HCT116 (cell line): ENCODE results near the gene YKT6. TPM values are rescaled to one million over a fixed set of nuclear protein-coding genes. Genes with fewer than 3 reads are reported as not detected.

Experiments used
- ATAC-seq: fragments of 200-7000 bp; cut with Tn5 transposase; 2 replicates; pipeline ENCODE4 v1.9.1; 2020; ENCODE audit warnings: mild to moderate bottlenecking, moderate library complexity
- BruUV-seq: library from RNA; stranded (reverse); fragments of 400-500 nt; replicated peaks from 2 replicates; lab custom pipeline; 2021; lab: Mats Ljungman, UMichigan
- CTCF ChIA-PET: fragments of 300-600 bp; sonication (Branson Sonifier 250); formaldehyde crosslinking; loops from one replicate; lab custom pipeline; 2021; ENCODE audit warnings: antibody characterized with exemption; lab: Charles Lee
- POLR2A ChIA-PET: fragments of 300-600, 350-600 bp; sonication (Branson Sonifier 250); formaldehyde crosslinking; loops from one replicate; lab custom pipeline; 2021; ENCODE audit warnings: antibody characterized with exemption; lab: Charles Lee
- RAD21 ChIA-PET, 2 experiments: fragments of 300-600 bp; sonication (Branson Sonifier 250); formaldehyde crosslinking; loops; one replicate each; lab custom pipeline; 2023; ENCODE audit warnings: low total read pairs in 2 of 2; ENCODE audit not compliant: uncharacterized antibody in 2 of 2, unreplicated experiment in 2 of 2, low non-redundant PET in 1 of 2; lab: Charles Lee
- DNase-seq: peaks from one replicate; pipeline ENCODE4 v3.0.0-alpha.2; 2010; ENCODE audit warnings: low read depth, low spot score
- H2AFZ ChIP-seq: fragments of 200-600 bp; shearing (Covaris generic), sonication (generic); 2 replicates; pipeline ENCODE4 v1.6.1; 2017; ENCODE audit warnings: low read depth, mixed run types, mixed read lengths, antibody characterized with exemption, low read length; ENCODE audit not compliant: poor library complexity, severe bottlenecking
- H3K27ac ChIP-seq: 2 replicates; pipeline ENCODE4 v1.5.1; 2012; ENCODE audit warnings: low read depth, low read length
- H3K27me3 ChIP-seq: fragments of 200-600 bp; sonication (generic); 2 replicates; pipeline ENCODE4 v1.6.1; 2016; ENCODE audit warnings: mixed run types, low read length, mixed read lengths; ENCODE audit not compliant: insufficient read depth
- H3K36me3 ChIP-seq, 2 experiments: fragments of 200-500 bp in 1 of 2; fragments of 200-600 bp in 1 of 2; sonication (Bioruptor generic) in 1 of 2; sonication (generic) in 1 of 2; 2 replicates each; pipeline versions ENCODE4 v1.5.1 to v1.6.1; 2014 to 2016; ENCODE audit warnings: low read length in 2 of 2, inconsistent platforms in 1 of 2, mixed read lengths in 1 of 2, mixed run types in 1 of 2; ENCODE audit not compliant: insufficient read depth in 2 of 2, control insufficient read depth in 1 of 2
- H3K4me1 ChIP-seq, 2 experiments: fragments of 200-600 bp in 1 of 2; sonication (generic) in 1 of 2; 2 replicates each; pipeline versions ENCODE4 v1.5.1 to v1.6.1; 2012 to 2017; ENCODE audit warnings: low read length in 2 of 2, inconsistent platforms in 1 of 2, mild to moderate bottlenecking in 1 of 2, mixed read lengths in 1 of 2, mixed run types in 1 of 2, moderate library complexity in 1 of 2; ENCODE audit not compliant: insufficient read depth in 2 of 2, control insufficient read depth in 1 of 2
- H3K4me2 ChIP-seq: fragments of 200-600 bp; sonication (generic); 2 replicates; pipeline ENCODE4 v1.6.1; 2017; ENCODE audit warnings: mixed run types, low read length, mixed read lengths
- H3K4me3 ChIP-seq, 2 experiments: fragments of 200-600 bp in 1 of 2; sonication (generic) in 1 of 2; replicated peaks in 1 of 2; 2 replicates each; pipeline ENCODE4 v1.5.1; 2011 to 2016; ENCODE audit warnings: low read length in 2 of 2, control low read depth in 1 of 2, low read depth in 1 of 2, mild to moderate bottlenecking in 1 of 2, mixed read lengths in 1 of 2, mixed run types in 1 of 2
- H3K79me2 ChIP-seq: fragments of 200-600 bp; sonication (generic); 2 replicates; pipeline ENCODE4 v1.6.1; 2017; ENCODE audit warnings: mild to moderate bottlenecking, mixed run types, low read length, moderate library complexity, mixed read lengths; ENCODE audit not compliant: insufficient read depth
- H3K9ac ChIP-seq: fragments of 200-600 bp; sonication (generic); 2 replicates; pipeline ENCODE4 v1.6.1; 2016; ENCODE audit warnings: low read length, mixed read lengths
- H3K9me2 ChIP-seq: fragments of 200-600 bp; sonication (generic), shearing (Covaris generic); 2 replicates; pipeline ENCODE4 v1.6.1; 2017; ENCODE audit warnings: mixed run types, mild to moderate bottlenecking, moderate library complexity; ENCODE audit not compliant: insufficient read depth
- H3K9me3 ChIP-seq, 2 experiments: fragments of 200-500 bp in 1 of 2; fragments of 200-600 bp in 1 of 2; sonication (Bioruptor generic) in 1 of 2; sonication (generic) in 1 of 2; 2 replicates each; pipeline ENCODE4 v1.6.1; 2014 to 2017; ENCODE audit warnings: low read length in 2 of 2, mixed read lengths in 2 of 2, inconsistent platforms in 1 of 2, low read depth in 1 of 2, mild to moderate bottlenecking in 1 of 2, mixed run types in 1 of 2, moderate library complexity in 1 of 2; ENCODE audit not compliant: control insufficient read depth in 1 of 2, insufficient read depth in 1 of 2
- H4K20me1 ChIP-seq: fragments of 200-600 bp; sonication (generic), shearing (Covaris generic); 2 replicates; pipeline ENCODE4 v1.6.1; 2017; ENCODE audit warnings: mixed run types, mild to moderate bottlenecking, moderate library complexity; ENCODE audit not compliant: insufficient read depth
- CEBPB ChIP-seq: IDR thresholded peaks from 2 replicates; pipeline ENCODE4 v1.6.1; 2012; ENCODE audit warnings: low read depth
- EZH2phosphoT487 ChIP-seq: fragments of 200-600 bp; IDR thresholded peaks from 2 replicates; pipeline ENCODE4 v1.6.1; 2018; ENCODE audit warnings: antibody characterized with exemption, borderline replicate concordance
- JUND ChIP-seq: IDR thresholded peaks from 2 replicates; pipeline ENCODE4 v1.6.1; 2012
- YY1 ChIP-seq: IDR thresholded peaks from 2 replicates; pipeline ENCODE4 v1.6.1; 2011; ENCODE audit warnings: low read length, low read depth, moderate library complexity, mild to moderate bottlenecking; ENCODE audit not compliant: insufficient replicate concordance; ENCODE audit errors: extremely low read depth
- intact Hi-C: fragments of 100-400 bp; cut with micrococcal nuclease; formaldehyde crosslinking; loops from 2 replicates; pipeline ENCODE4 v1.10.0; 2022
- total RNA-seq: library from RNA; stranded (reverse); gene quantifications from one replicate; pipeline ENCODE4 v1.2.1, GENCODE V29; 2021; ENCODE audit not compliant: unreplicated experiment
- TF ChIP-seq, protein P1 (sequence below): IDR thresholded peaks from 2 replicates; pipeline ENCODE4 v1.6.1; 2012
- TF ChIP-seq, protein P2 (sequence below): IDR thresholded peaks from 2 replicates; pipeline ENCODE4 v1.6.1; 2011; ENCODE audit warnings: mild to moderate bottlenecking, low read length, moderate library complexity; ENCODE audit not compliant: insufficient replicate concordance; ENCODE audit errors: extremely low read depth

YKT6 gene
- total RNA-seq, 1 experiment from 2014 or later, result 84.8 TPM

DNA sequence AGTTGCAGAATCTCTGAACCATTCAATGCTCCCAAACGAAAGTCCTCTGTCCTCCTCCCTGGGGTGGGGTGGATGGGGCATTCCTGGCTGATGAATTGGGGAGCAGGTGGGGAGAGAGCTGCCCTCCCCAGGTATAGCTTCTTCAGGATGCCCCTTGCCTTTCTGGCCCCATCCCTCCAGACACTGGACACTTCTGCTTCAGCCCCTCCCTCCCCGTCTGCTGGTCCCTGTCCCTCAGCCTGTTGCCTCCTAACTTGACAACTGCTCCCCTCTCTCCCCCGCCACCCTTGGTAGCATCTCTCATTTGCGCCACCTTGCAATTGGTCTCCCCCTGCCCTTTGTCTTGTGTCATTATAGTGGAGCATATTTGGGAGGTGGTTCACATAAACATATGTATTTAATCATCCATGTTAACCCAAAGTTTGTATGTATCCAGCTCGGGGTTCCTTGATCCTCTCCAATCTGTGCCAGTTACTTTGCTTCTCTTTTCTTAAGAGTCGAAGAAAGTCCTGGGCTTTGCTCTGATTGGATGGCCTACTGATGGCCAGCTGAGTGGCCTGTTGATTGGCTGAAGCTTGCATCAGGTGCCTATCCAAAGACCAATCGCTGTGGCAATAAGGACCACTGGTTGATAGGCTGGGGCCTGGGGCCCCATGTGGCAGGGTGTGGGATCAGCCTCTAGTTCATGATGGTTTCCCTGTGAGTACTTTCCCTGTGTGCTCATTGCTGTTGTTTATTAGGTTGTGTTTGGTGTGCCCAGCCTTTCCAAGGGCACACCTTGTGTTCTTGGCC, 7.6 kb upstream of the YKT6 start (continued):
- TF ChIP-seq, protein P1, sequence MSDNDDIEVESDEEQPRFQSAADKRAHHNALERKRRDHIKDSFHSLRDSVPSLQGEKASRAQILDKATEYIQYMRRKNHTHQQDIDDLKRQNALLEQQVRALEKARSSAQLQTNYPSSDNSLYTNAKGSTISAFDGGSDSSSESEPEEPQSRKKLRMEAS, result no peak
- TF ChIP-seq CEBPB (no peak), EZH2phosphoT487 (no peak), JUND (no peak)

DNA sequence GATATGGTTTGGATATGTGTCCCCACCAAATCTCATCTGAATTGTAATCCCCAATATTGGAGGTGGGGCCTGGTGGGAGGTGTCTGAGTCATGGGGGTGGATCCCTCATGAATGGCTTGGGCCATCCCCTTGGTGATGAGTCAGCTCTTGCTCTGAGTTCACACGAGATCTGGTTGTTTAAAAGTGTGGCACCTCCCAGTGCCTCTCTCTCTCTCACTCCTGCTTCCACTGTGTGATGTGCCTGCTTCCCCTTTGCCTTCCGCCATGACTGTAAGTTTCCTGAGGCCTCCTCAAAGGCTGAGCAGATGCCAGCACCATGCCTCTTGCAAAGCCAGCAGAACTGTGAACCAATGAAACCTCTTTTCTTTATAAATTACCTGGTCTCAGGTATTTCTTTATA, 6.7 kb upstream of the YKT6 start:
- TF ChIP-seq, protein P2, sequence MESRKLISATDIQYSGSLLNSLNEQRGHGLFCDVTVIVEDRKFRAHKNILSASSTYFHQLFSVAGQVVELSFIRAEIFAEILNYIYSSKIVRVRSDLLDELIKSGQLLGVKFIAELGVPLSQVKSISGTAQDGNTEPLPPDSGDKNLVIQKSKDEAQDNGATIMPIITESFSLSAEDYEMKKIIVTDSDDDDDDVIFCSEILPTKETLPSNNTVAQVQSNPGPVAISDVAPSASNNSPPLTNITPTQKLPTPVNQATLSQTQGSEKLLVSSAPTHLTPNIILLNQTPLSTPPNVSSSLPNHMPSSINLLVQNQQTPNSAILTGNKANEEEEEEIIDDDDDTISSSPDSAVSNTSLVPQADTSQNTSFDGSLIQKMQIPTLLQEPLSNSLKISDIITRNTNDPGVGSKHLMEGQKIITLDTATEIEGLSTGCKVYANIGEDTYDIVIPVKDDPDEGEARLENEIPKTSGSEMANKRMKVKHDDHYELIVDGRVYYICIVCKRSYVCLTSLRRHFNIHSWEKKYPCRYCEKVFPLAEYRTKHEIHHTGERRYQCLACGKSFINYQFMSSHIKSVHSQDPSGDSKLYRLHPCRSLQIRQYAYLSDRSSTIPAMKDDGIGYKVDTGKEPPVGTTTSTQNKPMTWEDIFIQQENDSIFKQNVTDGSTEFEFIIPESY, result no peak
- no peak for TF ChIP-seq YY1
- TF ChIP-seq, all 23 proteins: peak for 0
- Histone ChIP-seq H3K9ac (no peak overlapping the region), H4K20me1 (no peaks in the 10 kb centered on the region), H3K4me1 (peaks cover 0 to 16% of the 10 kb centered on the region in 2 experiments; a peak in 1 of 4 replicates), H3K27me3 (no peaks in the 10 kb centered on the region), H3K9me2 (no peaks in the 10 kb centered on the region), H3K36me3 (no peaks in the 10 kb centered on the region), H3K4me2 (peak overlapping the region; percentile 14; the same call in 1 of the 2 replicates), H3K27ac (no peak overlapping the region), H2AFZ (no peak overlapping the region), H3K9me3 (no peaks in the 10 kb centered on the region), H3K4me3 (no peak overlapping the region), H3K79me2 (no peaks in the 10 kb centered on the region)
- DNase-seq (no peak), ATAC-seq (peak; percentile 54; the same call in 1 of the 2 replicates)
- CTCF ChIA-PET, result no interaction called here
- intact Hi-C loops, result no loop called here
- RAD21 ChIA-PET, result no interaction called here
- BruUV-seq, result no TSS peak
- POLR2A ChIA-PET, result no interaction called here
